ENCODE measurements around the gene EXOC3L1. TPM values are rescaled to one million over a fixed set of nuclear protein-coding genes. Genes with fewer than 3 reads are reported as not detected.

The EXOC3L1 gene
- polyA plus RNA-seq, 1 donor = 2.1 TPM

DNA sequence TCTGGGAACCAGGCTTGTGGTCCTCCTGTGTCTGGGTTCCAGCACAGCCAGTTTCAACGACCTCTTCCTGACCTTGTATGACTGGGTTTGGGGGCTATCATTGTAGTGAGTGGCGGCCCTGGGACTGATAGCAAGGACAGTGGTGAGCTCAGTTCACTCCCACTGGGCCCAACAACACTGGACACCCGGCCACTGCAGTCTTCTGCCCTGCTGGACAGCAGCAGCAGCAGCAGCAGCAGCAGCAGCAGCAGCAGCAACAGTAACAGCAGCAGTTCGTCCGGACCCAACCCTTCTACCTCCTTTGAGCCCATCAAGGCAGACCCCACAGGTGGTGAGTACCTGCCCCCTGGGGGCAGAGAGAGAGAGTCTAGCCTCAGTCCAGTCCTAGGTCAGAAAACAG lies 5.7 kb upstream of the EXOC3L1 start:
- Histone ChIP-seq H3K27ac (ENCODE audit: low read length) (no peak overlapping the region), H3K9me3 (ENCODE audit: control insufficient read depth, low read depth, low read length) (peaks cover 2% of the 10 kb centered on the region), H3K4me3 (ENCODE audit: low read length) (no peak overlapping the region), H3K4me1 (ENCODE audit: control insufficient read depth, insufficient read depth, low read length) (peaks cover 39% of the 10 kb centered on the region), H3K36me3 (ENCODE audit: control insufficient read depth, insufficient read depth, low read length) (peaks cover 53% of the 10 kb centered on the region), H3K27me3 (ENCODE audit: control insufficient read depth, insufficient read depth, low read length) (no peaks in the 10 kb centered on the region)
- no peak for DNase-seq
- WGBS (ENCODE audit: insufficient coverage, low lambda C conversion rate) = no CpG with 5 or more reads among the region's 5 CpGs

DNA sequence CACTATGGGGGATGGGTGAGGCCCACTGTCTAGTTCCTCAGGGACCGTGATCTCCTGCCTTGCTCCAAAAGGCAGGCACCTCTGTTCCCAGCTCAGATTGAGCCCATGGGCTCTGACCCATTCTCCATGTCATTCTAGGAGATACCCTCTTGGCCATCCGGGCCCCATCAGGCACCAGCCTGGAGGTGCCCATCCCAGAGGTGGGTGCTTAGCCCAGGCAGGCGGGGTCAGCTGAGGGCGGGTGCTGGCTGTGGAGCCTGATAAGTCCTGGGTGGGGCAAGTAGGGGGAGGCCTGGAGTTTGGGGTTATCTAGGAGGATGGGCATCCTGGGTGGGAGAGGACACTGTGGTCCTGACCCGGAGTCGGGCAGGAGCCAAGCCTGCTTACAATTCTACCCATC lies 4.3 kb upstream of the EXOC3L1 start:
- Histone ChIP-seq H3K36me3 (ENCODE audit: control insufficient read depth, insufficient read depth, low read length) (peaks cover 51% of the 10 kb centered on the region), H3K27me3 (ENCODE audit: control insufficient read depth, insufficient read depth, low read length) (no peaks in the 10 kb centered on the region), H3K27ac (ENCODE audit: low read length) (no peak overlapping the region), H3K4me3 (ENCODE audit: low read length) (no peak overlapping the region), H3K4me1 (ENCODE audit: control insufficient read depth, insufficient read depth, low read length) (peaks cover 34% of the 10 kb centered on the region), H3K9me3 (ENCODE audit: control insufficient read depth, low read depth, low read length) (peaks cover 2% of the 10 kb centered on the region)
- DNase-seq = no peak
- no CpG with 5 or more reads among the region's 6 CpGs for WGBS (ENCODE audit: insufficient coverage, low lambda C conversion rate)

DNA sequence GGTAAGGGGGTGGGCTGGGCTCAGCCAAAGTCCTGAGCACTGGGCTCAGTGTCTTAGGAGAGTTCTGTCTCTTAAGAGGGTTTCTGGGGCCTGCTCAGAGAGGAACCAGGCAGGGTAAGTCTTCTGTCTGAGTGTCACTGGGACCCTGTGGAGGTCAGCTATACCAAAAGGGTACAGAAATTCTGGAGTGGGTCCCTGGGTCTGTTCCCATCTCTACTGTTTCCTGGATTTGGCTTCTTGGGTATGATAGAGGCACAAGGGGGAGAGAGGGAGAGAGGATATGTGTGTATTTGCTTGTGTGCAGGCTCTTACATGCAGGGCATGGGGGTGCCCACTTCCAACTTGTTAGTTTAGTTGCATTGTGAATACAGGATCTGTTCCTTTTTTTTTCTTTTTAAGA lies 3.6 kb upstream of the EXOC3L1 start:
- H3K4me1 ChIP-seq (ENCODE audit: control insufficient read depth, insufficient read depth, low read length) = peaks cover 32% of the 10 kb centered on the region
- no peak overlapping the region for H3K27ac ChIP-seq (ENCODE audit: low read length)
- H3K27me3 ChIP-seq (ENCODE audit: control insufficient read depth, insufficient read depth, low read length) = no peaks in the 10 kb centered on the region
- H3K36me3 ChIP-seq (ENCODE audit: control insufficient read depth, insufficient read depth, low read length) = peaks cover 51% of the 10 kb centered on the region
- H3K9me3 ChIP-seq (ENCODE audit: control insufficient read depth, low read depth, low read length) = peaks cover 2% of the 10 kb centered on the region
- no peak for DNase-seq
- H3K4me3 ChIP-seq (ENCODE audit: low read length) = no peak overlapping the region

DNA sequence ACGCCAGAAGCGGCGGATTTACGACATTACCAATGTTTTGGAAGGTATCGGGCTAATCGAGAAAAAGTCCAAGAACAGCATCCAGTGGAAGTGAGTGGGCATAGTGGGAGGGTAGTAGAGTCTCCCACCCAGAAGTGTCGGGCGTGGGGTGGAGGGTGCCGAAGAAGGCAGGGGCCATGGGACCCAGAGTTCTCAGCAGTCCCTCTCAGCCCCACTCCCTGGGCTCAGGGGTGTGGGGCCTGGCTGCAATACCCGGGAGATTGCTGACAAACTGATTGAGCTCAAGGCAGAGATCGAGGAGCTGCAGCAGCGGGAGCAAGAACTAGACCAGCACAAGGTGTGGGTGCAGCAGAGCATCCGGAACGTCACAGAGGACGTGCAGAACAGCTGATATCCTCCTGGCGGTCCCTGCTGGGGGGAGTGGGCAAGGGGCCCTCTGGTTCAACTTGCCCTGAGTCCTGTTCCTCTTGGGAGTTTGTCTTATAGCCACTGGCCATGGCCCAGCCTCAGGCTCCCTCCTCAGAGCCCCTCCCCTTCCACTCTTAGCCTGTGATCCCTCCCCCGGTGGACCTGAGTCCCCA lies 2.9 kb upstream of the EXOC3L1 start:
- no CpG with 5 or more reads among the region's 17 CpGs for WGBS (ENCODE audit: insufficient coverage, low lambda C conversion rate)
- H3K9me3 ChIP-seq (ENCODE audit: control insufficient read depth, low read depth, low read length) = peaks cover 2% of the 10 kb centered on the region
- H3K27me3 ChIP-seq (ENCODE audit: control insufficient read depth, insufficient read depth, low read length) = no peaks in the 10 kb centered on the region
- H3K27ac ChIP-seq (ENCODE audit: low read length) = peak overlapping the region; percentile 0
- no peak for DNase-seq
- peak overlapping the region; percentile 95 for H3K4me3 ChIP-seq (ENCODE audit: low read length)
- H3K4me1 ChIP-seq (ENCODE audit: control insufficient read depth, insufficient read depth, low read length) = peaks cover 26% of the 10 kb centered on the region
- peaks cover 46% of the 10 kb centered on the region for H3K36me3 ChIP-seq (ENCODE audit: control insufficient read depth, insufficient read depth, low read length)

DNA sequence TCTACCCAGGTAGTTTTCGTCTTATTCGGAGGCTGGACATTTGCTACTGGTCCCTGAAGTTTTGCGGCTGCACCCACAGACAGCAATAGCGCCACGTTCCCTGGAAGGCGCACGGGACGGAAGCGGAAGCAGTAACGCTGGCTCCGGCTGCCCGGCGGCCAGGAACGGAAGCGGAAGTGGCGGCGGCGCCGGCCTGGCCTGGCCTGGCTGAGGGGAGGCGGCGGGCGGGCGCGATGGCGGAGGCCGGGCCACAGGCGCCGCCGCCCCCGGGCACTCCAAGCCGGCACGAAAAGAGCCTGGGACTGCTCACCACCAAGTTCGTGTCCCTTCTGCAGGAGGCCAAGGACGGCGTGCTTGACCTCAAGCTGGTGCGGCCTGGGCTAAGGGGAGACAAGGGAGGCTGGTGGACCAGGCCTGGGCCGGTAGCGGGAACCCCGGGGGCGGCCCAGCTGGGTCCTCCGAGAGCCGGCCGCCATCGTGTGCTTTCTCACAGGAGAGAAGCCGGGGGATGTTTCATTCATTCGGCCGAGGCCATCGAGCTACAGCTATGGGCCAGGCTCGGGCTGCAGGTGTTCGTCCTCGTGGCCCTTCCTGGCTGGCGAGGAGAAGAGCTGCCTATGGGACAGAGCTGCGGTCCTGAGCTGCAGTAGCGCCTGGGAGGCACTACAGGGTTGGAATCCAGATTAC lies 2.2 kb upstream of the EXOC3L1 start, which contains the start of gene E2F4:
Gene E2F4 (plus strand): TSS at position 161 of the 687 bp plus-strand sequence. CDS start 73 bp downstream, at position 234.
- peak within 1 kb of the TSS; percentile 95 for H3K4me3 ChIP-seq (ENCODE audit: low read length)
- H3K9me3 ChIP-seq (ENCODE audit: control insufficient read depth, low read depth, low read length) = peaks cover 2% of the 10 kb centered on the region
- no CpG with 5 or more reads among the region's 54 CpGs for WGBS (ENCODE audit: insufficient coverage, low lambda C conversion rate)
- H3K36me3 ChIP-seq (ENCODE audit: control insufficient read depth, insufficient read depth, low read length) = peaks cover 39% of the 10 kb centered on the region
- peaks cover 19% of the 10 kb centered on the region for H3K4me1 ChIP-seq (ENCODE audit: control insufficient read depth, insufficient read depth, low read length)
- peak; percentile 88 to 91 for DNase-seq
- H3K27me3 ChIP-seq (ENCODE audit: control insufficient read depth, insufficient read depth, low read length) = no peaks in the 10 kb centered on the region
- peak within 1 kb of the TSS; percentile 0 for H3K27ac ChIP-seq (ENCODE audit: low read length)

DNA sequence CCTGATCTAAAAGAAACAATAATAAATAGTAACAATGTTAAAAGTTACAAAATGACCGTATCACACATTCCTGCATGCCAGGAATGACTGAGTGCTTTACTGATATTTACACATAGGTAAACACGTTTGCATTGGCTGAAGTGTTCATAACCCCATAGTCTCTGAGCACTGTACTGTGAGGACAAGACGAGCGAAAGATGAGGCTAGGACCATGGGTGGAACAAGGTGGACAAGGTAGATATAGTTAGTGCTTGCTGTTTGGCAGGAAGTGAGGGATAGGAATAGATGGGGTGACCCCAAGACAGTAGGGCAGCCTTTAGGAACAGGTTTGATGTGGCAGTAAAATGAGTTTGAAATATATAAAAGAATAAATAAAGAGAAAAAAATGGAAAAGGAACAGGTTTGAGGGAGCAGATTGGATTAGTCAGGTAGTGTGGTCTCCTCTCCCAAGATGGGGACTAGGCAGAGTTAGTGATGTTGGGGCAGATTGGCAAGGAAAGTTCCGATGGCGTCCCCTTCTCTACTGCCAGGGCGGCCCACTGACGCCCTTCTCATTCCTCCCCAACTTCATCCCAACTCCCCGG lies 1.6 kb upstream of the EXOC3L1 start:
- WGBS (ENCODE audit: insufficient coverage, low lambda C conversion rate) = no CpG with 5 or more reads among the region's 9 CpGs
- peak overlapping the region; percentile 8 for H3K4me3 ChIP-seq (ENCODE audit: low read length)
- H3K9me3 ChIP-seq (ENCODE audit: control insufficient read depth, low read depth, low read length) = peaks cover 2% of the 10 kb centered on the region
- no peak for DNase-seq
- peaks cover 19% of the 10 kb centered on the region for H3K4me1 ChIP-seq (ENCODE audit: control insufficient read depth, insufficient read depth, low read length)
- H3K27ac ChIP-seq (ENCODE audit: low read length) = no peak overlapping the region
- H3K36me3 ChIP-seq (ENCODE audit: control insufficient read depth, insufficient read depth, low read length) = peaks cover 33% of the 10 kb centered on the region
- no peaks in the 10 kb centered on the region for H3K27me3 ChIP-seq (ENCODE audit: control insufficient read depth, insufficient read depth, low read length)

DNA sequence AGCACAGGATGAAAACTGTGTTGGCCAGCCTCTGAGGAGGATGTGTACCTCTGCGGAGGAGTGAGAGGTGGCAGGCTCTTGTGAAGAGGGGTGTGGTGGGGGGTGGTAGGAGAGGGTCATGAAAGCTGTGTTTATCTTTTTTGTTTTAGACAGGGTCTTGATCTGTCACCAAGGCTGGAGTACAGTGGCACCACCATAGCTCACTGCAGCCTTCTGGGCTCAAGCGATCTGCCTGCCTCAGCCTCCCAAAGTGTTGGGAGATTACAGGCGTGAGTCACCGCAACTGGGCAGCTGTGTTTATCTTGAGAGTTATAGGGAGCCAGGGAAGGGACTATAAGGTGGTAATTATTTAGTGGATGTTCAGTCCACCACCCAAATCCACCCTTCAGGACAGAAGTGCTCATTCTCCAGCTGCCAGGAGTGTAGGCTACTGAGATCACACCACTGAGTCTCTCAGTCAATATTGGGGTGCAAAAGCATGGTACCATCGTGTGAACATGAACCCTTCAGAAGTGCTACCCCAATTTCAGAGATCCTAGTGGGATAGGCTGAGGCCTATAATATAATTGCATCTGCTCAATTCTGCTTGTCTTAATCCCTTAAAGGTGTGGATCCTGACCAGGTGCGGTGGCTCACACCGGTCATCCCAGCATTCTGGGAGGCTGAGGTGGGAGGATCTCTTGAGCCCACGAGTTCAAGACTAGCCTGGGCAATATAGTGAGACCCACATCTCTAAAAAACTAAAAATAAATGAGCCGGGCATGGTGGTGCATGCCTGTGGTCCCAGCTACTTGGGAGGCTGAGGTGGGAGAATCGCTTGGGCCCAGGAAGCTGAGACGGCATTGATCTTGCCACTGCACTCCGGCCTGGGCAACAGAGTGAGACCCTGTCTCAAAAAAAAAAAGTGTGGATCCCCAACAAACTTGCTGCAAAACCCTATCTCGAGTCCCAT lies 788 bp upstream of the EXOC3L1 start:
- H3K9me3 ChIP-seq (ENCODE audit: control insufficient read depth, low read depth, low read length) = peaks cover 2% of the 10 kb centered on the region
- WGBS (ENCODE audit: insufficient coverage, low lambda C conversion rate) = 90% methylated on average over 2 of the region's 13 CpGs
- no peak overlapping the region for H3K27ac ChIP-seq (ENCODE audit: low read length)
- H3K36me3 ChIP-seq (ENCODE audit: control insufficient read depth, insufficient read depth, low read length) = peaks cover 25% of the 10 kb centered on the region
- DNase-seq = no peak
- H3K4me3 ChIP-seq (ENCODE audit: low read length) = no peak overlapping the region
- no peaks in the 10 kb centered on the region for H3K27me3 ChIP-seq (ENCODE audit: control insufficient read depth, insufficient read depth, low read length)
- peaks cover 22% of the 10 kb centered on the region for H3K4me1 ChIP-seq (ENCODE audit: control insufficient read depth, insufficient read depth, low read length)

DNA sequence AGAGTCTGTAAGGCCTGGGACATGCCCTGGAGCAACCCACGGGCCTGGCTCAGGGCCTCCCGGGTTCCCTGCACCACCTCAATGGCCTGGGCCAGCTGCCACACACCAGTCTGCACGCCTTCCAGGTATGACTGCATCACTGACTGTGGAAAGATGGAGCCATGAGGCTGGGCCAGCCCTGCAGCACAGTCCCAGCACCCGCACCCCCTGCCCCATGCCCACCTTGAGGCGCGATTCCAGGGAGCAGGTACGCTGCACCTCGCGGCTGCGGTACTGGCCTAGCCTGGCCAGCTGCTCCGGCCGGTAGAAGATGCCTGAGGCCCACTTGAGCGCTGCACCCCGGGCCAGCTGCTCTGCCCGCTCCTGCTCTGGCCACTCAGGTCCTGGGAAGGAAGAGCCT lies 1.1 kb downstream of the EXOC3L1 start:
- H3K9me3 ChIP-seq (ENCODE audit: control insufficient read depth, low read depth, low read length) = peaks cover 6% of the 10 kb centered on the region
- peaks cover 6% of the 10 kb centered on the region for H3K27me3 ChIP-seq (ENCODE audit: control insufficient read depth, insufficient read depth, low read length)
- peaks cover 35% of the 10 kb centered on the region for H3K4me1 ChIP-seq (ENCODE audit: control insufficient read depth, insufficient read depth, low read length)
- peaks cover 6% of the 10 kb centered on the region for H3K36me3 ChIP-seq (ENCODE audit: control insufficient read depth, insufficient read depth, low read length)
- no peak overlapping the region for H3K4me3 ChIP-seq (ENCODE audit: low read length)
- DNase-seq = no peak
- no CpG with 5 or more reads among the region's 15 CpGs for WGBS (ENCODE audit: insufficient coverage, low lambda C conversion rate)
- no peak overlapping the region for H3K27ac ChIP-seq (ENCODE audit: low read length)

DNA sequence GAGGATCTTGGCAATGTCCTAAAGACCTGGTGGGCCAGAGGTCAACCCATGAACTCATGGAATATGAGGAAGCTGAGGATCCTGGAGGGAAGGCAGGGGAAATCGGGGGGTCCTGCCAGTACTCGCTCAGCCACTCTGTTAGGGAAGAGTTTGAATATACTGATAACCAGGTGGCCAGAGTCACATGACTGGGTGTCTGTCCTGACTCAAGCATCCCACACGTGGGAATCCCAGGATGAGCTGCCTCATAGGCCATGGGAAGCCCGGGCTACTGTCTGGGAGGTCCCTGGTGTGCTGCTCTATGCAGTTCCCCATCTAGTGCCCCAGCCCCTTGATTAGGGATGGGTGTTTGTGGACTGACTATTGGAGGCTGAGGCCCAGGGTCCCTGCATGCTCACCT lies 1.6 kb downstream of the EXOC3L1 start:
- H3K4me3 ChIP-seq (ENCODE audit: low read length) = no peak overlapping the region
- H3K27me3 ChIP-seq (ENCODE audit: control insufficient read depth, insufficient read depth, low read length) = peaks cover 6% of the 10 kb centered on the region
- WGBS (ENCODE audit: insufficient coverage, low lambda C conversion rate) = no CpG with 5 or more reads among the region's 4 CpGs
- H3K9me3 ChIP-seq (ENCODE audit: control insufficient read depth, low read depth, low read length) = peaks cover 6% of the 10 kb centered on the region
- peaks cover 32% of the 10 kb centered on the region for H3K4me1 ChIP-seq (ENCODE audit: control insufficient read depth, insufficient read depth, low read length)
- H3K36me3 ChIP-seq (ENCODE audit: control insufficient read depth, insufficient read depth, low read length) = peaks cover 5% of the 10 kb centered on the region
- H3K27ac ChIP-seq (ENCODE audit: low read length) = no peak overlapping the region
- no peak for DNase-seq
